Measurements from ENCODE around the gene PTPRH. TPM values are rescaled to one million over a fixed set of nuclear protein-coding genes. Genes with fewer than 3 reads are reported as not detected.

The PTPRH gene
- total RNA-seq, 1 experiment from 2014 or later = 15.9 TPM

GRCh38 chr19:55228015-55228391 is 18.7 kb upstream of the PTPRH start:
- Histone ChIP-seq H3K9ac (ENCODE audit: low read length) (no peak overlapping the region), H3K27me3 (ENCODE audit: insufficient read depth, low read length) (no peaks in the 10 kb centered on the region), H3K9me2 (ENCODE audit: insufficient read depth) (no peaks in the 10 kb centered on the region), H3K9me3 (ENCODE audit: control insufficient read depth in 1 of 2, insufficient read depth in 1 of 2, low read depth in 1 of 2, low read length in 2 of 2) (no peaks in the 10 kb centered on the region), H3K79me2 (ENCODE audit: insufficient read depth, low read length) (no peaks in the 10 kb centered on the region; the same call in 1 of the 2 replicates), H3K27ac (ENCODE audit: low read depth, low read length) (no peak overlapping the region), H3K36me3 (ENCODE audit: control insufficient read depth in 1 of 2, insufficient read depth in 2 of 2, low read length in 2 of 2) (peaks cover 0 to 16% of the 10 kb centered on the region in 2 experiments; a peak in 1 of 4 replicates), H3K4me1 (ENCODE audit: control insufficient read depth in 1 of 2, insufficient read depth in 2 of 2, low read length in 2 of 2) (no peaks in the 10 kb centered on the region), H4K20me1 (ENCODE audit: insufficient read depth) (no peaks in the 10 kb centered on the region), H3K4me3 (replicated peaks in 1 of 2; ENCODE audit: low read depth in 1 of 2, low read length in 2 of 2) (no peak overlapping the region), H3K4me2 (ENCODE audit: low read length) (no peak overlapping the region), H2AFZ (ENCODE audit: low read depth, low read length, poor library complexity, severe bottlenecking) (no peak overlapping the region)
- no peak for DNase-seq (ENCODE audit: low read depth, low spot score)
- POLR2A ChIA-PET = no interaction called here
- CTCF ChIA-PET = no interaction called here
- no TSS peak for BruUV-seq (replicated peaks)
- intact Hi-C loops (cut with micrococcal nuclease) = no loop called here
- RAD21 ChIA-PET (ENCODE audit: low non-redundant PET in 1 of 2, low total read pairs in 2 of 2, uncharacterized antibody in 2 of 2, unreplicated experiment in 2 of 2) = no interaction called here
- ATAC-seq = no peak
- TF ChIP-seq EGR1 (IDR thresholded peaks at IDR 0.05; ENCODE audit: low read depth) (no peak), CBX3 (IDR thresholded peaks at IDR 0.05; ENCODE audit: low read depth) (no peak), SIN3A (IDR thresholded peaks at IDR 0.05; ENCODE audit: low read depth) (no peak), REST (IDR thresholded peaks at IDR 0.05; ENCODE audit: low read depth) (no peak), SRF (IDR thresholded peaks at IDR 0.05; ENCODE audit: low read depth) (no peak), RAD21 (IDR thresholded peaks at IDR 0.05; ENCODE audit: low read depth) (no peak), ZBTB33 (IDR thresholded peaks at IDR 0.05; ENCODE audit: extremely low read depth, insufficient replicate concordance, low read length) (no peak), JUND (IDR thresholded peaks at IDR 0.05) (no peak), POLR2AphosphoS5 (IDR thresholded peaks at IDR 0.05; ENCODE audit: low read depth, low read length) (no peak), YY1 (IDR thresholded peaks at IDR 0.05; ENCODE audit: extremely low read depth, insufficient replicate concordance, low read depth, low read length) (no peak), CTCF (IDR thresholded peaks at IDR 0.05 in 2 of 3, conservative IDR thresholded peaks at IDR 0.05 in 1 of 3; ENCODE audit: borderline replicate concordance in 1 of 3, insufficient read depth in 1 of 3, low read depth in 2 of 3, low read length in 2 of 3) (no peak), ATF3 (IDR thresholded peaks at IDR 0.05) (no peak), MAX (IDR thresholded peaks at IDR 0.05) (no peak)
